Keratinocyte (primary cell): Measurements from ENCODE around the gene CASP6.

ENCODE experiments used
- CTCF ChIP-seq, 3 experiments: IDR thresholded peaks in 1 of 3; conservative IDR thresholded peaks in 1 of 3; optimal IDR thresholded peaks in 1 of 3; 2 replicates in 2 of 3; 3 replicates in 1 of 3; pipeline versions ENCODE3 to v1.5.1; 2011; ENCODE audit warnings: low read length in 3 of 3, mild to moderate bottlenecking in 3 of 3, moderate library complexity in 2 of 3, control low read depth in 1 of 3, inconsistent platforms in 1 of 3; ENCODE audit not compliant: insufficient read depth in 2 of 3; ENCODE audit errors: extremely low read depth in 1 of 3
- EZH2 ChIP-seq: IDR thresholded peaks from one replicate; pipeline ENCODE4 v1.6.1; 2012; ENCODE audit warnings: inconsistent platforms, mild to moderate bottlenecking, low read length, moderate library complexity

DNA sequence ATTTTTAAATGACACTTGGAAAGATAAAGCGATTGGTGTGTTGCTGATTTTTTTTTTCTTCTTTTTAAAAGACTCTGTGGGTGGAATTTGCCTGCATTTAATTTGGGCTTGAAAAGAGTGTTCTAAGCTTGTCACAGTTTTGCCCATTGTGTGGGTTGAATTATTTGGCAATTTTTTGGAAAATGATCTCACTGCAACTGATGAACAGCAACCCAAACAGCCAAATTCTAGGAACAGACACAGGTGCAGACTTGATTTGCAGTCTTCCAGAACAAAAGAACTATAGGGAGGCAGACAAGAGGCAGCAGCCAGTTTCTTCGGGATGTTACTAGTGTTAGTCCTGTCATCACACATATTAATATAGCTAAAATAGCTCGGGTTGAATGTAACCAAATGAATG lies 40.5 kb downstream of the CASP6 start:
- no peak for TF ChIP-seq CTCF (optimal IDR thresholded peaks at IDR 0.05 in 1 of 3, IDR thresholded peaks at IDR 0.05 in 1 of 3, conservative IDR thresholded peaks at IDR 0.05 in 1 of 3; ENCODE audit: extremely low read depth in 1 of 3, insufficient read depth in 2 of 3, low read length in 3 of 3)
- no peak for TF ChIP-seq EZH2
